GM18511 (cell line): ENCODE data around the gene ETV5.

ENCODE experiments used
- ATAC-seq: cut with Tn5 transposase; IDR thresholded peaks from one replicate; pipeline ENCODE4 v1.9.1; 2021; ENCODE audit warnings: mild to moderate bottlenecking, moderate library complexity; ENCODE audit not compliant: unreplicated experiment

Gene ETV5

DNA sequence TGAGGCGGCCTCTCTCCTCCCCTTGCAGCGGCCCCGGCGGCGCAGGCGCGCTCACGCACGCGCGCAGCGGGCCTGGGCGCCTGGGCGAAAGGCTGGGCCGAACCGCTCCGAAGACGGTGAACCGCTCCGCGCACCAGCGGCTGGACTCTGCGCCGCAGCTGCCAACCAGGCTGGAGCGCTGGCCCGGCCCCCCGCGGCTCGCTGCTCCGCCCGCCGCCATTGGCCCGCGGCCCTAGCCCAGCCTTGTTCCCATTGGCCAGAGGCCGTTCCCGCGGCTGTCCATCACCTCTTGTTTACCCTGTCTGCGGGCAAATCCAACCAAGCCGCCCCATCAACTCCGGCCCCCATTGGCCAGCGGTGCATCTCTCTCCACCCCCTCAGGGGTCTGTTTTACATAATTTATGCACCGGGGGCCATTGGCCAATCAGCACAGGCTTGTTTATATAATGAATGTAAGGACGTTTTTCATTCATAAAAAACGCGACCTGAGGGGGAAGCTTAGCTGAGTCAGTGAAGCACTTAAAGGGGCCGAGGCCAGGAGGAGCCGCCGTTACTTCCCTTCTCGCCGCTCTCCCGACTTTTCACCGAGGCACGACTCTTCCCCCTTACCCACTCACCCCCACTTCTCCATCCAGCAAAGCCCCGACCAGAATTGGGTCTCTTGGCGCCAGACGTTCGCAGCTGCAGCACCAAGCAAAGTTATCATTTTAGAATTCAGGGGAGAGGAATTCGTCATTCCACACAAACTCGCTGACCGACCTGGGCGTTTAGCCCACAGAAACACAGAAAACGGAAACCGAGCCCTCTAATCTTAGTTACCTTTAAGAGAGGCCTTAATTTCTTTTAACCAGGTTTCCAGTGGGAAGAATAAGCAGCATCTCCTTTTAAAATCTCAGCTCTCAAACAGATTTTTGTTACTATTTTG lies at the start of gene ETV5:
Gene ETV5, minus strand, starts transcription at position 149 of the 925 bp plus-strand sequence. CDS start 3,221 bp downstream, outside the sequence.
- ATAC-seq = peak; percentile 94

DNA sequence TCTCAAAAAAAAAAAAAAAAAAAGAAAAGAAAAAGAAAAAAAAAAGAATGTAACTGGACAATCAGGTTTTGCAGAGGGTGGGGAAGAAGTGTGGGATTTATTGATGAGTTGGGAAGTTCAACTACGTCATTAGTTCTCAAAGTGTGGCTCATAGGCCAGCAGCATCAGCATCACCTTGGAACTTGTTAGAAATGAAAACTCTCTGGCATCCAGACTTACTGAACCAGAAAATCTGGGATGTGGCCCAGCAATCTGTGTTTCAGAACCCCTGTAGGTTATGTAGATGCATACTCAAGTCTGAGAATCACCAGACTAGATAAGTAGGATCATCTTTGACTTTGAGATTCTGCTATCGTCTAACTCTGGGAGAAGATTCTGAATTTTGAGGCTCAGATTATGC lies 45.8 kb upstream of the ETV5 start:
- no peak for ATAC-seq

GRCh38 chr3:186152889-186153292 lies 44.0 kb upstream of the ETV5 start:
- ATAC-seq = peak; percentile 95

DNA sequence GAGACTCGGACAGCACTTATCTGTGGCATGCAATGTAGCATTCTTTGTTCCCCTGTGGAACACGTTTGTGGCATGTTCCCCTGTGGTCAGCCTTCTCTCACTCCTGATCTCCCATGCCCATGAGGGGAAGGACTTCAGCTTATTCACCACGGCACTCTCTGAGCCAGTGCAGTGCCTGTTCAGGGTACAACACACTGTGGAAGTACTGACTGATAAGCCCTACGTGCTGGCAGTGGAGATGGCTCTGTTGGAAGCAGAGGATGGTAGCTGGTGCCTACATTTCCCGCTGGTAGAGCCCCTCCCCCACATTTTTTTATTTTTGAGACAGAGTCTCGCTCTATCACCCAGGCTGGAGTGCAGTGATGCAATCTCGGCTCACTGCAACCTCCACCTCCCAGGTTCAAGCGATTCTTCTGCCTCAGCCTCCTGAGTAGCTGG lies 43.5 kb upstream of the ETV5 start:
- ATAC-seq = peak; percentile 16

DNA sequence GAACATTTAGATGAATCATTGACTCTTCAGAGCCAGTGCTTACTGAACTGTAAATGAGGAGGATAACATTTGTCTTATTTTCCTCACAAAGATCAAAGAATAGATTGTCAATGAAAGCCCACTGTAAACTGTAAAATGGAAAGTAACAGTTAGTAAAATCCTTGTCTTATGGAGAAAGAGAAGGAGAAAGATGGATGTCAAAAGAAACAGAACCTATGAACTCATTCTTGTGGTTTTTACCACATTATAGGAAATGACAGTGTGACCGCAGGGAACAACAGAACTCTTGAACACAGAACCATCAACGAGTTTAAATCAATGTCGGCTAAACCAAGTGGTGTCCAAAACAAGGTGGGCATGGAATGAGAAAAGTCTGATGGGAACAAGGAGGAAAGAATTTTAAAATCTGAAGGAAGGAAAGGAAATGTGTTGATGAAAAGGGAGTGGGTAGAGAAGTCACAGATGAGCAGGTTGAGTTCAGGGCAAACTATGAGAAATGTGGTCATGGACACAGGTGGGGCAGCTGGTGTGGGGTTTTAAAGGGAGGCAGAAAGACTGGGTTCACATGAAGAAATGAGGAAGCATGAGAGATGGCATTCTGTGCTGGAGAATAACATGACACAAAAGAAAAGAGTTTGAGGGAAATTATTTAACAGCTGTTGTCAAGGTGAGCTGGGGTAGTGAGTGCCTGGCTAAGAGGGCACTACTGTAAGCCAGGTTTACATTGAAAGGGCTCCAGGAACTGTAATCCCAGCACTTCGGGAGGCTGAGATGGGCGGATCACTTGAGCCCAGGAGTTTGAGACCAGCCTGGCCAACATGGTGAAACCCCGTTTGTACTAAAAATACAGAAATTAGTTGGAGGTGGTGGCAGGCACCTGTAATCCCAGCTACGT lies 42.4 kb upstream of the ETV5 start:
- ATAC-seq = no peak

DNA sequence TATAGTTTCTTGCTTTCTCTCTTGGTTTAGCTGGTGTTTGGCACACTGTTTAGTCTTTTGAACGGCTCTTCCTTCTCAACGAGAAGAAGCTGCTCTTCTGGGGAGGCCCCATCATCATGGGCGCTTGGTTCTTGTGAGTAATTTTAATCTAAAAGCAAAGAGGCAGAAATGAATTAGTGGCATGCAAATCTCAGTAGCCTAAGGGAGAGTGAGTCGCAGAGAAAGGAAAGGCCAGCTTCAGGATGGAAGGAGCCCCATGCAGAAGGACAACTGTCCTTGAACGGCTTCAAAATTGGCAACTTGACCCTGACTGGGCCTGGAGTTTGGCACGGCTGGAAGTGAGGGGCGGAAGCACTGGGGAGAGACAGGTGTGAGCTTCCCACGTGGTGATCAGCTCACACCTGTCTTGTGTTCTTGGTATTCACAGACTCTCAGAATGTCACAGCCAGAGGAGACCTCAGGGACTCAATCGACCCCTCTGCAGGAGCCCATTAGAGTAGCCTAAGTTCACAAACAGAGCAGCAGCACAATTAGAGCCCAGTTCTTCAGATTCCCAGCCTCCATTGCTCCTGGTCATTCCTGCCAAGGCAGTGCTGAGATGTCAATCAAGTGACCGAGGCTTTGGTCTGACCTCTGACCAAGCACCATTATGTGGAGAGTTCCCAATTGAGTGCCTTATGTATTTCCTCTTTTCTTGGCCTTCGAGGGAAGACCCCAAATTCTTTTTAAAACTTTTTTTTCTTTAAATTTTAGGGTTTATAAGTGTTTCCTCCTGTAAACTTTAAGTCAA lies 41.3 kb upstream of the ETV5 start:
- no peak for ATAC-seq

GRCh38 chr3:186149319-186149960 lies 40.6 kb upstream of the ETV5 start:
- ATAC-seq = no peak

DNA sequence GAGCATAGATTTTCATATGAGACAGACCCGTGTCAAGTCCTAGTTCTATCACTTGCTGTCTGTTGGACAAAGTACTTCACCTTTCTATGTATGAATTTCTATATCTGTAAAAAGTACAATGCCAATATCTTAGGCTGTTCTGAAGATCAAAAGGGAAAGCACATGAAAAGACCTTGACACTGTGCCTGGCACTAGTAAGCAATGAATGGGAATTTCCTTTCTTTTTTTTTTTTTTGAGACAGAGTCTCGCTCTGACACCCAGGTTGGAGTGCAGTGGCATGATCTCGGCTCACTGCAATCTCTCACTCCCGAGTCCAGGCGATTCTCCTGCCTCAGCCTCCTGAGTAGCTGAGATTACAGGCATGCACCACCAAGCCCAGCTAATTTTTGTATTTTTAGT lies 35.4 kb upstream of the ETV5 start:
- no peak for ATAC-seq

DNA sequence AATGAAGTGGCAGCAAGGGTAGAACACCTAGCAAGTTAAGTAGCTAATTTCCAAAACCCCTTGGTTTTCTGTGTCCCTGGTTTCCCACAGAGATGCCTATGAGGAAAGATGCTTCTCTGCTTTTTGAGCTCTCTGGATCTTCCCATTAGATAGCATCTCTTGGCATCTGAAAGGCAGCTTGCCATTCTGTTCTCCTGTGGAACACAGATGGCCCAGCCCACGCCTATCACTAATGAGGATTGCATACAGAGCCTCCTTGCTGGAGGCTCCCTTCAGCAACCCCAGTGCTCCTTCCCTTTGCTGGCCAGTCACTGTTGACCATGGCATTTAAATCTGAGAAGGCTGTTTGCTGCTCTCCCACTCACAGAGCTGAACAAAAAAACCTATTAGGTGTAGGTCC lies 34.4 kb upstream of the ETV5 start:
- ATAC-seq = no peak

- no peak for ATAC-seq
Observed at GRCh38 chr3:186142393-186142932, 33.6 kb upstream of the ETV5 start.

DNA sequence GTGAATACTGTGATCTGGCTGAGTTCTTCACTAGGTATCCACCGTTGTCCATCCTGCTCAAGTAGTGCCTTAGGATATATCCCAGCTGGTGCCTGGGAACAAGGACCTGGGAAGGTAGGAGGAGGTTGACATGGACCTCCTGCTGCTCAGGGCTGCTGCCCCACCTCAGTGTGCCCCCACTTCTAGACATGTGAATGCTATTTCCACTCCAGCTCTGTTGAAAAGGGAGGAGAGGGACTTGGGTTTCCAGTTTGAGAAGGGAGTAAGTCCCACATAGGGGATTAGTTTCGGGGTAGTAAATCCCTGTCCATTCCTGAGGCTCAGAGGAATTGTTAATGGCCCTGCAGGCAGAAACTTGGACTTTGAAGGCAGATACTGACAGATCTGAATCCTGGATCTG lies 32.9 kb upstream of the ETV5 start:
- ATAC-seq = no peak

GRCh38 chr3:186138272-186138981 lies 29.5 kb upstream of the ETV5 start:
- ATAC-seq = no peak

DNA sequence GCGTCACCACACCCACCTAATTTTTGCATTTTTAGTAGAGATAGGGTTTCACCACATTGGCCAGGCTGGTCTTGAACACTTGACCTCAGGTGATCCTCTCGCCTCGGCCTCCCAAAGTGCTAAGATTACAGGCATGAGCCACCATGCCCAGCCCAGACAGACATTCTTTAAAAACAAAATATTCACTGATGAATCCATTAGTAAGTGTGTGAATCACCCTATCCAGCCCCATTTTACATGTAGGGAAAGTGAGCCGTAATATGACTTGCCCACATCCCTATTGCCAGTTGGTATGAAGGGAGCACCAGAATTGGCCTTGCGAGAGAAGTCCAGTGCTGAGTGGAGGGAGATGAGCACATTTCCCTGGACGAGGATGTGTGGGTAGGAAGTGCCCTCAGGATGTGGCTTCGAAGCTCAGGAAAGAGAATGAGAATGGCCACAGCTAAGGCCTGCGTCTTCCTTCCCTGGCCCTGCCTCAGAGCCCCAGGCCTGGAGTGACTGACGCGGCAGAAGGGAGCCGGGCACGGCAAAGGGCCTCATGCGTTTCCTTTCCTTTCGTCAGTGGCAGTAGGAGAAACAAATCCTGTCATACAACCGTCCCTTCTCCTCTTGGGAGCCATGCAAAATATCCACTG lies 28.3 kb upstream of the ETV5 start:
- ATAC-seq = no peak

GRCh38 chr3:186133980-186134379 lies 25.1 kb upstream of the ETV5 start:
- ATAC-seq = no peak

DNA sequence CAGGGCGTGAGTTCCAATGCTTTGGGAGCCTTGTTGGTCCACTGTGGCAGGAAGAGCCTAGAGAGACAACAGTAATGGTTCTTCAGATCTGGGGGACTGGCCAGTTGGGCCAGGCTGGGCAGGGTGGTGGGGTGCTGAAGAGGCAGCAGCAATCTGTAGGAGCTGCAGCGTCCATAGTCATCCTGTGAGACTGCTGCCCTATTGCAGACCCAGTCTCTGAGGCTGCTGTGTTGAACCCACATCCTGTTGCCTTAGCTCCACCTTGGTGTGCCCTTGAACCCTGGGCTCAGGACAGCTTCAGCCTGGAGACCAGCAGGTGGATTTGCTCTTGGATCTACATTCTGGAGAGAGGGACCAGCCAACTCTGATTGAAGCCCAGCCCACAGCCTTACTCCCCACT lies 23.6 kb upstream of the ETV5 start:
- no peak for ATAC-seq

DNA sequence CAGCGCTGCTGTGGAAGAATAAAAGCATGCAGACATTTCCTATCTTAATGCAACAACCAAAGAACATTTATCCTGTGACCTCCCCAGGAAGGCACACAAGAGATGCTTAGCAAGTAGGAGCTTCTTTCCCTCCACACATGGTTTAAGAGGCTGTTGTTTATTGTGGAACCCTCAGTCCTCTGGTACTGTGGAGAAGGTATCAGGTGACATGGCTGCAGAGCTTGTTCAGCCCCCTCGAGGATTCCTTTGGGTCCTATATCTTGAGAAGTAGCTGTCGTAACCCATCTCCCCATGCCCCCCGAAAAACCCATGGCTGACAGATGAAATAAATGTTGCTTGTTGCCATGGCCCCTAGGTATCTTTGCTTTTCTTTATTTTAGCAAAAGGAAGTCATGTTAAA lies 20.3 kb upstream of the ETV5 start:
- no peak for ATAC-seq

- ATAC-seq = no peak
Observed at GRCh38 chr3:186128158-186128557, 19.3 kb upstream of the ETV5 start.

DNA sequence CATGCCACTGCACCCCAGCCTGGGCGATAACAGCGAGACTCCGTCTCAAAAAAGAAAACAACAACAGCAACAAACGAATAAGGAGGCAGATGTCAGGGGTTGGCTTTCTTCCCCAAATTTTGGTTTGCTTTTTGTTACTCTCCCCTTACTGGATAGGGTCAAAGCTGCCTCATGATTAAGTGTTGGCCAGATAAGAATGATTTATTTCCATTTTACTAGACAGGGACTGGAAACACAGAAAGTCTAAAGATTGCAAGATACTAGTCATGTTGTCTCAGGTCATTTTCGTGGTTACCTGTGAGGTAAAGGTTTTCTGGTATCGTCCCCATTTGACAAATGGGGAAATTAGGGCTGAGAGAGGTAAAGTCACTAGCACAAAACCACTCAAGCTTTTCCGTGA lies 18.6 kb upstream of the ETV5 start:
- no peak for ATAC-seq

- ATAC-seq = no peak
Observed at GRCh38 chr3:186125118-186125517, 16.2 kb upstream of the ETV5 start.
